A549 (cell line): ENCODE measurements around the gene HOXA11. TPM values are rescaled to one million over a fixed set of nuclear protein-coding genes. Genes with fewer than 3 reads are reported as not detected.

Experiments
- ATAC-seq, 2 experiments: fragments of 200-7000 bp in 1 of 2; fragments of >200 bp in 1 of 2; cut with Nextera tagmentation in 1 of 2; cut with Tn5 transposase in 1 of 2; 3 replicates each; pipeline versions ENCODE4 v1.8.0 to v1.9.1; 2018 to 2020; ENCODE audit warnings: mild to moderate bottlenecking in 1 of 2, moderate library complexity in 1 of 2
- CTCF ChIA-PET: fragments of 300-600 bp; sonication (Branson Sonifier 250); formaldehyde crosslinking; extraction: SDS; loops from one replicate; lab custom pipeline; 2021; ENCODE audit warnings: antibody characterized with exemption, inconsistent platforms; lab: Yijun Ruan, JAX
- POLR2A ChIA-PET: fragments of 350-600 bp; formaldehyde crosslinking; extraction: SDS; loops from one replicate; lab custom pipeline; 2021; ENCODE audit warnings: antibody characterized with exemption, inconsistent platforms; lab: Yijun Ruan, JAX
- DNase-seq, 2 experiments: peaks; one replicate each; pipeline versions ENCODE4 v3.0.0 to v3.0.0-alpha.2; 2011 to 2016; ENCODE audit warnings: low read depth in 1 of 2, low spot score in 1 of 2
- FAIRE-seq: peaks from 2 replicates; lab custom pipeline; 2011; peaks lifted over from hg19 to GRCh38; lab: Jason Lieb, UNC
- H3K27ac ChIP-seq, 2 experiments: fragments of >200 bp; sonication (Bioruptor Twin); formaldehyde crosslinking; 3 replicates each; pipeline ENCODE4 v1.5.1; 2016 to 2017
- H3K4me1 ChIP-seq: fragments of >200 bp; sonication (Bioruptor Twin); formaldehyde crosslinking; 3 replicates; pipeline ENCODE4 v1.6.1; 2016
- H3K4me2 ChIP-seq: fragments of >200 bp; sonication (Bioruptor Twin); formaldehyde crosslinking; 3 replicates; pipeline ENCODE4 v1.6.1; 2016
- H3K4me3 ChIP-seq: fragments of >200 bp; sonication (Bioruptor Twin); formaldehyde crosslinking; 3 replicates; pipeline ENCODE4 v1.5.1; 2016
- H3K9me3 ChIP-seq: fragments of >200 bp; sonication (Bioruptor Twin); formaldehyde crosslinking; 3 replicates; pipeline ENCODE4 v1.6.1; 2016
- BCL3 ChIP-seq: fragments of >200 bp; sonication (Bioruptor Twin); formaldehyde crosslinking; IDR thresholded peaks from 3 replicates; pipeline ENCODE4 v1.6.1; 2016
- CBX8 ChIP-seq: fragments of 200-600 bp; sonication (generic); IDR thresholded peaks from 2 replicates; pipeline ENCODE4 v1.6.1; 2016
- CTCF ChIP-seq: fragments of >200 bp; sonication (Bioruptor Twin); formaldehyde crosslinking; IDR thresholded peaks from 3 replicates; pipeline ENCODE4 v1.5.1; 2016
- EP300 ChIP-seq, 2 experiments: fragments of >200 bp; sonication (Bioruptor Twin); formaldehyde crosslinking; IDR thresholded peaks; 2 replicates in 1 of 2; 3 replicates in 1 of 2; pipeline ENCODE4 v1.6.1; 2016 to 2017
- FOSL2 ChIP-seq, 2 experiments: fragments of 450-650 bp in 1 of 2; fragments of >200 bp in 1 of 2; sonication (Bioruptor Twin) in 1 of 2; formaldehyde crosslinking; IDR thresholded peaks; 2 replicates each; pipeline versions ENCODE4 v1.5.0 to v1.6.1; 2016 to 2020; ENCODE audit warnings: mild to moderate bottlenecking in 1 of 2, moderate library complexity in 1 of 2
- FOXS1 ChIP-seq: fragments of 250-450 bp; sonication (Bioruptor Pico); IDR thresholded peaks from 2 replicates; pipeline ENCODE4 v1.5.0; 2020; ENCODE audit warnings: mild to moderate bottlenecking, moderate library complexity
- JUN ChIP-seq, 2 experiments: fragments of >200 bp; sonication (Bioruptor Twin); formaldehyde crosslinking; IDR thresholded peaks; 2 replicates in 1 of 2; 3 replicates in 1 of 2; pipeline ENCODE4 v1.6.1; 2016 to 2017
- MAZ ChIP-seq: fragments of 150-350 bp; IDR thresholded peaks from 2 replicates; pipeline ENCODE4 v1.6.1; 2014; ENCODE audit warnings: antibody characterized with exemption, low read depth, low read length, borderline replicate concordance
- NPAS2 ChIP-seq: fragments of 250-450 bp; sonication (Bioruptor Pico); IDR thresholded peaks from 2 replicates; pipeline ENCODE4 v1.8.0; 2022; ENCODE audit warnings: mild to moderate bottlenecking, moderate library complexity, borderline replicate concordance
- POLR2A ChIP-seq: IDR thresholded peaks from 2 replicates; pipeline ENCODE4 v1.6.1; 2012; ENCODE audit warnings: mild to moderate bottlenecking, low read length
- RAD21 ChIP-seq, 2 experiments: fragments of >200 bp in 1 of 2; sonication (Bioruptor Twin) in 1 of 2; formaldehyde crosslinking in 1 of 2; IDR thresholded peaks in 1 of 2; conservative IDR thresholded peaks in 1 of 2; 2 replicates in 1 of 2; 3 replicates in 1 of 2; pipeline ENCODE4 v1.6.1; 2012 to 2018; ENCODE audit warnings: inconsistent platforms in 1 of 2
- RNF2 ChIP-seq: fragments of 200-600 bp; sonication (generic); IDR thresholded peaks from 2 replicates; pipeline ENCODE4 v1.6.1; 2016; ENCODE audit warnings: low read depth, mild to moderate bottlenecking, antibody characterized with exemption, moderate library complexity, borderline replicate concordance
- SMC3 ChIP-seq: fragments of >200 bp; sonication (Bioruptor Twin); formaldehyde crosslinking; IDR thresholded peaks from 3 replicates; pipeline ENCODE4 v1.6.1; 2018; ENCODE audit warnings: inconsistent platforms
- SREBF2 ChIP-seq: fragments of 450-650 bp; IDR thresholded peaks from 2 replicates; pipeline ENCODE4 v1.6.1; 2014; ENCODE audit warnings: mild to moderate bottlenecking, moderate library complexity
- TFCP2L1 ChIP-seq: fragments of 250-450 bp; sonication (Bioruptor Pico); IDR thresholded peaks from 2 replicates; pipeline ENCODE4 v1.5.0; 2021; ENCODE audit warnings: mild to moderate bottlenecking
- ZNF302 ChIP-seq: fragments of 250-450 bp; sonication (Bioruptor Pico); IDR thresholded peaks from 2 replicates; pipeline ENCODE4 v1.9.0; 2021; ENCODE audit warnings: inconsistent platforms, mild to moderate bottlenecking, moderate library complexity
- WGBS: methylation state at CpG from one replicate; pipeline ENCODE4 v1.1.6; 2017; ENCODE audit errors: missing lambda C conversion rate; 5-methylcytosine and 5-hydroxymethylcytosine counted together
- polyA plus RNA-seq, 4 experiments: library from polyadenylated mRNA; depleted of rRNA in 3 of 4; stranded (reverse); fragments of >200 nt; fragmentation: RNase III in 1 of 4; extraction: RNeasy Plus Mini Kit Qiagen cat#74134 plus additional on column Dnase treatment in 1 of 4; gene quantifications; 2 replicates in 3 of 4; 3 replicates in 1 of 4; pipeline ENCODE4 v1.2.3, GENCODE V29; 2011 to 2017

Gene HOXA11
- polyA plus RNA-seq, 2 of the 4 experiments (the other 2 are of a cell fraction), result 0.68 to 0.84 TPM

GRCh38 chr7:27138985-27139333 lies 46.1 kb downstream of the HOXA11 start:
- H3K4me2 ChIP-seq, result no peak overlapping the region
- TF ChIP-seq CTCF (no peak), ZNF302 (CRISPR knock-in tag) (no peak), RAD21 (conservative IDR thresholded peaks at IDR 0.05 in 1 of 2, IDR thresholded peaks at IDR 0.05 in 1 of 2) (no peak), SMC3 (no peak), MAZ (no peak), FOXS1 (CRISPR knock-in tag) (no peak), FOSL2 (IDR thresholded peaks at IDR 0.05) (no peak), FOSL2 (CRISPR knock-in tag; IDR thresholded peaks at IDR 0.05) (no peak), NPAS2 (CRISPR knock-in tag) (no peak), JUN (IDR thresholded peaks at IDR 0.05) (no peak), RNF2 (no peak), SREBF2 (no peak), CBX8 (no peak)
- TF ChIP-seq, all 56 proteins: peak for 0
- no peak for FAIRE-seq
- Histone ChIP-seq H3K4me3 (no peak overlapping the region), H3K27ac (no peak overlapping the region; a peak in 1 of 6 replicates), H3K4me1 (peaks cover 45% of the 10 kb centered on the region), H3K9me3 (no peaks in the 10 kb centered on the region)
- WGBS, result 88% methylated on average over 11 of the region's 11 CpGs
- CTCF ChIA-PET, result interaction anchor here (1.3 to 2.8 kb wide), 2 partner anchors 8 to 30 kb away, joined by 3 to 6 read pairs; partner anchors contain the start of gene HOXA4
- ATAC-seq, result no peak
- no peak for DNase-seq
- POLR2A ChIA-PET, result no interaction called here

- DNase-seq, result no peak
- H3K4me1 ChIP-seq, result peaks cover 50% of the 10 kb centered on the region
Observed at GRCh38 chr7:27138472-27138871, 46.6 kb downstream of the HOXA11 start.

More at GRCh38 chr7:27138472-27138871, 46.6 kb downstream of the HOXA11 start:
- ChIA-PET POLR2A (no interaction called here), CTCF (no interaction called here)
- TF ChIP-seq CTCF (no peak), SREBF2 (no peak), NPAS2 (CRISPR knock-in tag) (no peak), CBX8 (no peak), POLR2A (no peak), BCL3 (no peak), TFCP2L1 (CRISPR knock-in tag) (no peak), EP300 (IDR thresholded peaks at IDR 0.05) (no peak)
- Histone ChIP-seq H3K9me3 (no peaks in the 10 kb centered on the region), H3K27ac (peak overlapping the region in 1 of 2 experiments; percentile 19; a peak in 1 of 6 replicates), H3K4me3 (no peak overlapping the region), H3K4me2 (0 out of 3 replicates have a peak overlapping the region, but pooled peaks have one; percentile 5)
- 97% methylated on average over 1 of the region's 1 CpG for WGBS
- ATAC-seq (no peak), FAIRE-seq (no peak)
